ENCODE data around the gene POLR2C. TPM values are rescaled to one million over a fixed set of nuclear protein-coding genes. Genes with fewer than 3 reads are reported as not detected.

Gene POLR2C
- total RNA-seq, 2 experiments from 2014 or later = 54.3 to 57.1 TPM

DNA sequence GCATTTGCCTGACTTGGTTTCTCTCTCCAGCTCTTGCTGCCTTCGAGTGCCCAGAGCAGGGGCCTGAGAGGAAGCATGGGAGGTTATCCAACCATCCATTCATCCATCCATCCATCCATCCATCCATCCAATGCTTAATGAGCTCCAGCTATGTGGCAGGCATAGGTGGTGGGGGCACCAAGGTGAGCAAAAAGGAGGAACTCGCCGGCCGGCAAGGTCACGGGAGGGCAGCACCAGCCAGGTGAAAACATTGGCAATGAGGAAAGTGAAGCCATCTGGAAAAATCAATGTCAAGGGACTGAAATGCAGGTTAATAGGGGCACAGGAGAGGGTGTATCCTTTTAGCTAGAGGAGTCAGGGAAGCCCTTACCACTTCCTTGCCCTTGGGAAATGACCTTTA is 42.0 kb downstream of the POLR2C start:
- intact Hi-C loops (cut with DNase I, micrococcal nuclease) = no loop called here
- no peak overlapping the region for H3K27ac Mint-ChIP-seq
- CTCF ChIA-PET = interaction anchor here (0.8 kb wide), 1 partner anchor 14 kb away, joined by 5 read pairs; no protein-coding TSS in a partner anchor
- no peak overlapping the region for H3K4me3 Mint-ChIP-seq
- no peaks in the 10 kb centered on the region for H3K36me3 Mint-ChIP-seq (ENCODE audit: low read depth)
- ATAC-seq (no peak), DNase-seq (no peak)
- H3K9me3 Mint-ChIP-seq (ENCODE audit: low read depth) = no peaks in the 10 kb centered on the region
- POLR2A ChIA-PET = no interaction called here
- no peaks in the 10 kb centered on the region for H3K27me3 Mint-ChIP-seq
- peaks cover 11% of the 10 kb centered on the region for H3K4me1 Mint-ChIP-seq

GRCh38 chr16:57505169-57505568 is 42.7 kb downstream of the POLR2C start:
- CTCF ChIA-PET = interaction anchor here (0.8 to 1.2 kb wide), 3 partner anchors 15 to 83 kb away, joined by 3 to 4 read pairs (median 4); no protein-coding TSS in a partner anchor
- ATAC-seq (no peak), DNase-seq (no peak)
- intact Hi-C loops (cut with DNase I, micrococcal nuclease) = no loop called here
- Mint-ChIP-seq H3K9me3 (ENCODE audit: low read depth) (no peaks in the 10 kb centered on the region), H3K4me3 (no peak overlapping the region), H3K27ac (no peak overlapping the region), H3K4me1 (peaks cover 11% of the 10 kb centered on the region), H3K36me3 (ENCODE audit: low read depth) (no peaks in the 10 kb centered on the region), H3K27me3 (no peaks in the 10 kb centered on the region)
- POLR2A ChIA-PET = interaction anchor here (0.6 kb wide), 1 partner anchor 319 kb away, joined by 3 read pairs; the partner anchor contains the start of genes PSME3IP1 and RSPRY1

DNA sequence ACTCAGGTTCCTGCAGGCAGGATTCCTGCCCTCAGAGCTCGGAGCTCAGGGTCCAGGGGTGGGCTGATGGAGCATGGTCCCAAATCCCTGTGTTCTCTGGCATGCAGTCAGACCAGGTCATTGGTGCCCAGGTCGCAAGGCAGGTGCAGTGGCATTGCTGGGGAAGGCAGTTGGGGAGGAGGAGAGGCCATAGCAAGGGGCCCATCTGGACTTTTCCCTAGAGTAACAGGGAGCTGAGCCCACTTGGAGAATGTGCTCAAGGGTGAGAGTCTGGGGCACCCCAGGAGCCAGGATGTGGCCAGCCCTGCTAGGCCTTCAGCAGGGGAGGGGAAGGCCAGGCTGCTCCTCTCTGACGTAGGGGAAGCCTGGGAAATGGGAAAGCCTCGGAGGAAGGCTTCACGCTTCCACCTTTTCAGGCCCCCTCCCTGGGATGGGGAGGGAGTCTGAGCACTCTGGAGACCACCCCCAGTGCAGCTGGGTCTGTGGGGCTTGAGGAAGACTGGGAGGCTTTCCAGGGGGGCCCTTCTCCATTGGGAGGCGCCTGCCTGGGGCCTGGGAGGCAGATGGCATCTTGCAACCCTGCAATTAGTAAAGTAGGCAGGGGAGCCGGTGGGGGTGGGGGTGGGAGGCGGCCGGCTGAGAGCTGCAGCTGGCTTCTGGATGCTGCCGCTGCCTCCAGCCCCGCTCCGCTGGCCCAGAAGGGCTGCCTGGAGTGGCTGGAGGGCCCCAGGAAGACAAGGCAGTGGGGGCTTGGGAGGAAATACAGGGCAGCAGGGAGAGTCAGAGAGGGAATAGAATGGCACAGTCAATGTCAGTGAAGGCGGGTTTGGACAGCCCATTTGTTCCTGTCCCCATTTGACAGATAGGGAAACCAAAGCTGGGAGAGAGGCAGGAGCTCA is 44.9 kb downstream of the POLR2C start:
- H3K27me3 Mint-ChIP-seq = no peaks in the 10 kb centered on the region
- ChIA-PET CTCF (interaction anchor here (1.3 kb wide), 1 partner anchor 11 kb away, joined by 3 read pairs; no protein-coding TSS in a partner anchor), POLR2A (no interaction called here)
- H3K27ac Mint-ChIP-seq = no peak overlapping the region
- intact Hi-C loops (cut with DNase I, micrococcal nuclease) = no loop called here
- H3K36me3 Mint-ChIP-seq (ENCODE audit: low read depth) = no peaks in the 10 kb centered on the region
- no peaks in the 10 kb centered on the region for H3K9me3 Mint-ChIP-seq (ENCODE audit: low read depth)
- DNase-seq = no peak
- no peak for ATAC-seq
- H3K4me1 Mint-ChIP-seq = no peaks in the 10 kb centered on the region
- no peak overlapping the region for H3K4me3 Mint-ChIP-seq

- ChIA-PET POLR2A (no interaction called here), CTCF (interaction anchor here (0.6 to 1.3 kb wide), 2 partner anchors 12 to 891 kb away, joined by 3 read pairs; no protein-coding TSS in a partner anchor)
- intact Hi-C loops (cut with DNase I, micrococcal nuclease) = no loop called here
- no peaks in the 10 kb centered on the region for H3K27me3 Mint-ChIP-seq
- no peak overlapping the region for H3K27ac Mint-ChIP-seq
- DNase-seq (no peak), ATAC-seq (no peak)
- H3K9me3 Mint-ChIP-seq (ENCODE audit: low read depth) = no peaks in the 10 kb centered on the region
- no peaks in the 10 kb centered on the region for H3K36me3 Mint-ChIP-seq (ENCODE audit: low read depth)
- H3K4me3 Mint-ChIP-seq = no peak overlapping the region
- H3K4me1 Mint-ChIP-seq = no peaks in the 10 kb centered on the region
Measured at GRCh38 chr16:57508035-57508425, 45.6 kb downstream of the POLR2C start.

DNA sequence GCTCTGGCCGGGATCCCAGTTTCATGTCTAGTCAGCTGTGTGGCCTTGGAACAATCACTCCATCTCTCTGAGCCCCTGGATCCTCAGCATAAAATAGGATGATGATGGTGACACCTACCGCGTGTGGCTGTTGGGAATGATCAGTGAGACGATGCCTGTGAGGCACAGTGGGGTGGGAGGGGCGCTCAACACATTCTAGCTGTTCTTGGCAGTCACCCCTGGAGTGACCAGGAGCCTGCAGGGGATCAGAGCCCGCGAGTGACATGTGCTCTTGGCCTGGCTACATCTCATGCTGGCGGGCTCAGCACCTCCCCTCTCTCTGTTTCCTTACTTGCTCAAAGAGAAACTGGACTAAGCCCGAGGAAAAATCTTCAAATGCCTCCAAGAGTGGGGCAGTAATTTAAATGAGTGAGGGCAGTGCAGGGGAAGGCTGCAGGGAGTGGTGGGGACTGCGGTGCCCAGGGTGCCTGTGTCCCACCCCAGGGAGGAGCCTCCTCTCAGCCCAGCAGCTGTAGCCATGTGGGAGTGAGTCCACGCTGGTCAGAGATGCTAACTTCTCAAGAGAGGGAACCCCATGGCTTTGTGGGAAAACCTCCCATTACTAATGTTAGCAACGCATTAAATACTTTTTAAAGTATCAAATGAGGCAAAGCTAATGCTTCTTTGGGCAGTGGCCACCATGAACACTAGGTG is 46.9 kb downstream of the POLR2C start:
- POLR2A ChIA-PET = no interaction called here
- no peaks in the 10 kb centered on the region for H3K27me3 Mint-ChIP-seq
- no peak for DNase-seq

DNA sequence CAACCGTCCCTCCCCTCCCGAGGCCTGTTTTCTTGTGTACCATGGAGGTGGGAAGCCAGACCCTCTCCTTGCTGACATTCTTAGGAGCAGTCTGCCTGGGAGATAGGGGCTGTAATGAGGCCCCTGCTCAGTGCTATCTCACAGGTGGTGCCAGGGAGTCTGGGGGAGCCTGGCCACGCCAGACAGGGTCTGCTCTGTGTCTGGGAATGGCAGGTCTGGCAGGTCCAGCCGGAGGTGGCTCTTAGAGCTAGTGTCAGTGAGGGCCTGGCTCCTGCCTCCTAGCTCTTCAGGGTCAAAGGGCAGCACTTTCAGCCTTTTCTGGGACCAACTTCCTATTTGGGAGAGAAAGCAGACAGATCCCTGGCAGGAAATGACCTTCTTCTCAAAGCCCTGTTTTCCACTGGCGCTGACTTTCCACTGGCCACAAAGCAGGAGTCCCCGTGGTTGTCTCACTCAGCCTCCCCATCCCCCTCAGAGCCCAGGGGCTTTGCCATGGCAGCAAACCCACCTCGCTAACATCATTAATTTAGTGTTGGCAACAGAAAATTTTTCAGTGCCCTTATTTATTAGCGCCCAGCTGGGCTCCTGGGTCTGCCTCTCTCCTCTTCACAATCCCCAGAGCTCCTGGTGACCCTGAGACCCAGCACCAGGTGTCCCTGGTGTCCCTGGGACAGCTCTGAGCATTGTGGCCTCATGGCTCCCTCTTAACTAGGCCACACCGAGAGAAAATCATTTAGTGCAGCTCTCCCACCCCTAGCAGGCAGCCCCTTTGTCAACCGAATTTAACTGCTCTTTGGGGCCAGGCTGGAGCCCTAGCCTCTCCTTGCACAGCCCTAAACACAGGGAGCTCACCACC is 47.8 kb downstream of the POLR2C start:
- POLR2A ChIA-PET = no interaction called here
- ATAC-seq = no peak
- CTCF ChIA-PET = no interaction called here
- Mint-ChIP-seq H3K4me1 (no peaks in the 10 kb centered on the region), H3K27ac (no peak overlapping the region), H3K36me3 (ENCODE audit: low read depth) (no peaks in the 10 kb centered on the region), H3K27me3 (no peaks in the 10 kb centered on the region), H3K9me3 (ENCODE audit: low read depth) (no peaks in the 10 kb centered on the region), H3K4me3 (no peak overlapping the region)
- no peak for DNase-seq
- intact Hi-C loops (cut with DNase I, micrococcal nuclease) = no loop called here

More for the DNA sequence above, 46.9 kb downstream of the POLR2C start:
- Mint-ChIP-seq H3K4me3 (no peak overlapping the region), H3K9me3 (ENCODE audit: low read depth) (no peaks in the 10 kb centered on the region), H3K4me1 (no peaks in the 10 kb centered on the region), H3K36me3 (ENCODE audit: low read depth) (no peaks in the 10 kb centered on the region), H3K27ac (no peak overlapping the region)
- intact Hi-C loops (cut with DNase I, micrococcal nuclease) = no loop called here
- ATAC-seq = no peak
- CTCF ChIA-PET = interaction anchor here (1.2 kb wide), 1 partner anchor 14 kb away, joined by 4 read pairs; no protein-coding TSS in a partner anchor

DNA sequence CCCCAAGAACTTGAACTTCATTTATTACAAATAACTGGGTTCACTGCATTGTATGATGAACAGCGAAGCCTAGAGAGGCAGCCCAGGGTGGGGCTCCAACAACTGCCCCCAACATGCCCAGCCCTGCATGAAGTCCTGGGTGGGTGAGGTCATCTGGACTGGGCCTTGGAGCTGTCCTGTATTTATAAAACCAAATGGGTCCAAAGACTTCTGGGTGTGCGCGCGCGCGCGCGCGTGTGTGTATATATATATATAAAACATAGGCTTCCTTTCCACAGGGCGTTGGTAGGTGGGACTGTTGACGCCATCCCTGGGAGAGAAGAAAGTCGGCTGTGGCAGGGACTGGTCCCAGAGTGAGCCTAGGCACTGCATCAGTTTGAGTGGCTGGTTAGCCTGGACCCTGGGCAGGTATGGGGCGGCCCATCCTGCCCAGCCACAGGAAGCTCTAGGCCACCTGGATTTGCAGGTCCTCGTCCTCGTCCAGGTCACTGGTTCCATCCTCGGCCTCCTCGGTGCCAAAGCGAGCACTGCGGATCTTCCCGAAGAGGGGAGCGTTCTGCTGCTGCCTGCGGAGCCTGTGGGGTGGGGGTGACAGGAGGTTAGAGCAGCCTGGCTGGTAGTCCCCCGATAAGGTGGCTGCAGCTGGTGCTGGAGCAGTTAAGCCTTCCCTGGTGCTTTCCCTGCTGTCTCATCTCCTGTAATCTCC is 50.0 kb downstream of the POLR2C start:
- ATAC-seq = no peak
- H3K4me1 Mint-ChIP-seq = no peaks in the 10 kb centered on the region
- H3K27me3 Mint-ChIP-seq = no peaks in the 10 kb centered on the region
- no peak overlapping the region for H3K4me3 Mint-ChIP-seq
- POLR2A ChIA-PET = no interaction called here
- H3K9me3 Mint-ChIP-seq (ENCODE audit: low read depth) = no peaks in the 10 kb centered on the region
- H3K36me3 Mint-ChIP-seq (ENCODE audit: low read depth) = no peaks in the 10 kb centered on the region
- intact Hi-C loops (cut with DNase I, micrococcal nuclease) = no loop called here
- no peak for DNase-seq
- H3K27ac Mint-ChIP-seq = no peak overlapping the region
- CTCF ChIA-PET = interaction anchor here (1.3 to 1.9 kb wide), 2 partner anchors 16 to 50 kb away, joined by 3 to 6 read pairs; partner anchors contain the start of gene POLR2C

DNA sequence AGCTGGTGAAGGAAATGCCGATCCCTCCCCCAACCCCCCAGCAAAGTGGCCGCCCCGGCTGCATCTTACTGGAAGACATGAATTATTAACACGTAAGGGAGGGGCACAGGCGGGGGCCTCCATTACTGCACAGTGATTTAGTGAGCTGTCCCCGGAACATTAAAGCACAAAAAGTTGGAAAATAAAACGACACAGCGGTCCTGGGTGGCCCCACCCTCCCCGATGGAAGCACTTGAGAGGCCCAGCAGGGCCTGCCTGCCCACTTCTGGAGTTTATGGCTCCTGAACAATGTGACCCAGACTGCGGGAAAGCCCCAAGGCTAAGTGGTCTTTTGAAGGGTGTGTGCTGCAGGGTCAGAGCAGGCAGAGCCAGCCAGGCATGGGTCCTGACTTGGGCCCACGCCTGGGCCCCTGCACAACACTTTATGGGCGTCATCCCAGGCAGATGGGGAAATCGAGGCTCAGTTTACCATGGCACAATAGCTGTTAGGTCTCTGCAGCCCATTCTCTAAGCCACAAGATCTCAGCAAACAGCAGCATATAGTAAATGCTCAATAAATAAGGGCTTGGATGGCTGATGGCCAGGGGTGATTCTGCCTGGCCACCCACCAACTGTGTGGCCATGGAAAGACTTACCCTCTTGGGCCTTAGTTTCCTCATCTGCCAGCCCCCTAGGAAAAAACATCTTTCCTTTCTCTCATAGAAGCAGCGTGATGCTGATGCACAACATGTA is 51.1 kb downstream of the POLR2C start:
- peaks cover 2% of the 10 kb centered on the region for H3K36me3 Mint-ChIP-seq (ENCODE audit: low read depth)

DNA sequence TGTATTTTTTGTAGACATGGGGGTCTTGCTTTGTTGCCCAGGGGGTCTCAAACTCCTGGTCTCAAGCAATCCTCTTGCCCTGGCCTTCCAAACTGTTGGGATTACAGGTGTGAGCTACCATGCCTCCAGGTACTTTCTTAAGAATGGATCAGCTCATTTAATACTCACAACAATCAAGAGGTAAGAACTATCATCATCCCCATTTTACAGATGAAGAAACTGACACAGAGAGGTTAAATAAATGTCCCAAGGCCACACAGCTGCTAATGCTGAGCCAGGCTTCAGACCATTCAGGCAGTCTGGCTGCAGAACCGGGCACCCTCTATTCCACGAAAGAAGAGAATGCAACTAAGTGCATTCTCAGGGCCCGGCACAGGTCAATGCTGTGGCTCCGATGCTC is 51.9 kb downstream of the POLR2C start:
- ChIA-PET CTCF (interaction anchor here (0.6 to 0.7 kb wide), 2 partner anchors 95 to 109 kb away, joined by 3 to 5 read pairs; partner anchors contain the start of gene CCL17), POLR2A (no interaction called here)
- ATAC-seq (no peak), DNase-seq (no peak)
- Mint-ChIP-seq H3K9me3 (ENCODE audit: low read depth) (no peaks in the 10 kb centered on the region), H3K27me3 (no peaks in the 10 kb centered on the region), H3K4me1 (no peaks in the 10 kb centered on the region), H3K27ac (no peak overlapping the region), H3K4me3 (no peak overlapping the region), H3K36me3 (ENCODE audit: low read depth) (peaks cover 2% of the 10 kb centered on the region)
- intact Hi-C loops (cut with DNase I, micrococcal nuclease) = no loop called here

More for the DNA sequence above, 51.1 kb downstream of the POLR2C start:
- ChIA-PET POLR2A (no interaction called here), CTCF (interaction anchor here (0.6 to 1.9 kb wide), 4 partner anchors 10 to 94 kb away, joined by 3 to 6 read pairs (median 3); partner anchors contain the start of gene POLR2C)
- H3K4me3 Mint-ChIP-seq = no peak overlapping the region
- intact Hi-C loops (cut with DNase I, micrococcal nuclease) = no loop called here
- DNase-seq (no peak), ATAC-seq (no peak)
- no peak overlapping the region for H3K27ac Mint-ChIP-seq
- no peaks in the 10 kb centered on the region for H3K9me3 Mint-ChIP-seq (ENCODE audit: low read depth)
- no peaks in the 10 kb centered on the region for H3K27me3 Mint-ChIP-seq
- H3K4me1 Mint-ChIP-seq = no peaks in the 10 kb centered on the region
